H1 (cell line): ENCODE results near the gene CEP85. TPM values are rescaled to one million over a fixed set of nuclear protein-coding genes. Genes with fewer than 3 reads are reported as not detected.

Source experiments
- CTCF ChIA-PET: fragments of 300-600 bp; sonication (Branson Sonifier 250); formaldehyde crosslinking; loops from one replicate; lab custom pipeline; 2021; ENCODE audit not compliant: partially characterized antibody; lab: Charles Lee
- POLR2A ChIA-PET: fragments of 300-600 bp; sonication (Branson Sonifier 250); formaldehyde crosslinking; loops from one replicate; lab custom pipeline; 2021; ENCODE audit warnings: inconsistent platforms; ENCODE audit not compliant: partially characterized antibody; lab: Charles Lee
- DNase-seq, 2 experiments: peaks; one replicate each; pipeline versions ENCODE4 v3.0.0 to v3.0.0-alpha.2; 2010 to 2022; ENCODE audit warnings: low spot score in 2 of 2, low read depth in 1 of 2, mixed read lengths in 1 of 2
- FAIRE-seq: peaks from 2 replicates; lab custom pipeline; 2011; peaks lifted over from hg19 to GRCh38; lab: Jason Lieb, UNC
- H2AFZ ChIP-seq: 2 replicates; pipeline ENCODE4 v1.8.1; 2012; ENCODE audit warnings: low read length, inconsistent platforms
- H2AK5ac ChIP-seq: 2 replicates; pipeline ENCODE4 v1.6.1; 2013; ENCODE audit warnings: low read depth, low read length
- H2BK120ac ChIP-seq: replicated peaks from 2 replicates; pipeline ENCODE3; 2013; ENCODE audit warnings: low read depth, low read length, inconsistent platforms
- H2BK12ac ChIP-seq: 2 replicates; pipeline ENCODE4 v1.6.1; 2013; ENCODE audit warnings: low read depth, low read length
- H2BK15ac ChIP-seq: 2 replicates; pipeline ENCODE4 v1.6.1; 2013; ENCODE audit warnings: low read length
- H2BK20ac ChIP-seq: 2 replicates; pipeline ENCODE4 v1.6.1; 2013; ENCODE audit warnings: low read length
- H2BK5ac ChIP-seq: 2 replicates; pipeline ENCODE4 v1.6.1; 2013; ENCODE audit warnings: low read depth, low read length
- H3K14ac ChIP-seq: 2 replicates; pipeline ENCODE4 v1.6.1; 2013; ENCODE audit warnings: inconsistent platforms; ENCODE audit not compliant: insufficient read length
- H3K18ac ChIP-seq: 2 replicates; pipeline ENCODE4 v1.6.1; 2013; ENCODE audit warnings: low read length; ENCODE audit errors: extremely low read depth
- H3K23ac ChIP-seq: 2 replicates; pipeline ENCODE4 v1.6.1; 2013; ENCODE audit warnings: inconsistent platforms; ENCODE audit not compliant: insufficient read length
- H3K23me2 ChIP-seq: 2 replicates; pipeline ENCODE4 v1.6.1; 2013; ENCODE audit warnings: low read depth, low read length
- H3K27ac ChIP-seq: 2 replicates; pipeline ENCODE4 v1.6.1; 2011; ENCODE audit warnings: low read depth, low read length, inconsistent platforms
- H3K27me3 ChIP-seq, 4 experiments: replicated peaks in 1 of 4; 1 replicate in 1 of 4; 2 replicates in 3 of 4; pipeline versions ENCODE4 v1.6.1 to v1.8.1; 2011 to 2013; ENCODE audit warnings: low read length in 3 of 4, mild to moderate bottlenecking in 3 of 4, inconsistent platforms in 2 of 4, mixed read lengths in 2 of 4, moderate library complexity in 1 of 4; ENCODE audit not compliant: control insufficient read depth in 3 of 4, insufficient read depth in 3 of 4; ENCODE audit errors: extremely low read depth in 1 of 4
- H3K36me3 ChIP-seq, 4 experiments: 2 replicates each; pipeline versions ENCODE4 v1.6.1 to v1.8.1; 2011 to 2013; ENCODE audit warnings: mild to moderate bottlenecking in 4 of 4, low read length in 3 of 4, moderate library complexity in 2 of 4, control low read depth in 1 of 4, inconsistent platforms in 1 of 4; ENCODE audit not compliant: insufficient read depth in 4 of 4, control insufficient read depth in 2 of 4
- H3K4ac ChIP-seq: replicated peaks from 2 replicates; pipeline ENCODE3; 2013; ENCODE audit warnings: low read length, low read depth, mixed read lengths, inconsistent platforms; ENCODE audit not compliant: insufficient read length
- H3K4me1 ChIP-seq, 4 experiments: replicated peaks in 1 of 4; 1 replicate in 1 of 4; 2 replicates in 3 of 4; pipeline versions ENCODE4 v1.6.1 to v1.8.1; 2011 to 2013; ENCODE audit warnings: low read length in 3 of 4, inconsistent platforms in 2 of 4, mixed read lengths in 1 of 4; ENCODE audit not compliant: insufficient read depth in 4 of 4, control insufficient read depth in 3 of 4
- H3K4me2 ChIP-seq, 2 experiments: 2 replicates each; pipeline versions ENCODE4 v1.6.1 to v1.8.1; 2011 to 2013; ENCODE audit warnings: low read depth in 2 of 2, low read length in 2 of 2, control low read depth in 1 of 2, inconsistent platforms in 1 of 2, mild to moderate bottlenecking in 1 of 2; ENCODE audit not compliant: insufficient read depth in 1 of 2
- H3K4me3 ChIP-seq, 4 experiments: fragments of 200-600, 300-600 bp in 1 of 4; sonication (generic), shearing (Covaris generic), sonication (Bioruptor Twin) in 1 of 4; 2 replicates each; pipeline versions ENCODE4 v1.5.1 to v1.8.1; 2011 to 2016; ENCODE audit warnings: low read length in 4 of 4, low read depth in 3 of 4, control low read depth in 2 of 4, inconsistent platforms in 2 of 4, mild to moderate bottlenecking in 2 of 4, mixed read lengths in 1 of 4, moderate library complexity in 1 of 4; ENCODE audit not compliant: insufficient read depth in 2 of 4; ENCODE audit errors: extremely low read depth in 1 of 4
- H3K56ac ChIP-seq: replicated peaks from 2 replicates; pipeline ENCODE3; 2013; ENCODE audit warnings: low read depth, mild to moderate bottlenecking, mixed read lengths, low read length, inconsistent platforms; ENCODE audit not compliant: insufficient read length
- H3K79me1 ChIP-seq: 2 replicates; pipeline ENCODE4 v1.6.1; 2013; ENCODE audit warnings: low read depth, low read length, control low read depth
- H3K79me2 ChIP-seq, 2 experiments: 2 replicates each; pipeline versions ENCODE4 v1.6.1 to v1.8.1; 2012 to 2013; ENCODE audit warnings: low read length in 2 of 2, mild to moderate bottlenecking in 2 of 2, inconsistent platforms in 1 of 2; ENCODE audit not compliant: insufficient read depth in 2 of 2, control insufficient read depth in 1 of 2
- H3K9ac ChIP-seq, 4 experiments: replicated peaks in 1 of 4; 1 replicate in 1 of 4; 2 replicates in 3 of 4; pipeline versions ENCODE4 v1.6.1 to v1.8.1; 2011 to 2013; ENCODE audit warnings: low read depth in 3 of 4, low read length in 3 of 4, control low read depth in 2 of 4, mild to moderate bottlenecking in 2 of 4, moderate library complexity in 2 of 4, inconsistent platforms in 1 of 4; ENCODE audit errors: extremely low read depth in 1 of 4
- H3K9me3 ChIP-seq, 2 experiments: 2 replicates each; pipeline versions ENCODE4 v1.6.1 to v1.8.1; 2012 to 2013; ENCODE audit warnings: mild to moderate bottlenecking in 2 of 2, moderate library complexity in 2 of 2, control low read depth in 1 of 2, inconsistent platforms in 1 of 2, low read depth in 1 of 2, low read length in 1 of 2, mixed read lengths in 1 of 2; ENCODE audit not compliant: insufficient read depth in 2 of 2
- H4K20me1 ChIP-seq, 2 experiments: replicated peaks in 1 of 2; 2 replicates each; pipeline versions ENCODE3 to v1.8.1; 2011 to 2013; ENCODE audit warnings: inconsistent platforms in 2 of 2, low read length in 2 of 2, mild to moderate bottlenecking in 1 of 2; ENCODE audit not compliant: insufficient read depth in 2 of 2, control insufficient read depth in 1 of 2
- H4K5ac ChIP-seq: 2 replicates; pipeline ENCODE4 v1.6.1; 2013; ENCODE audit warnings: low read length, low read depth, mixed read lengths, inconsistent platforms; ENCODE audit not compliant: insufficient read length
- H4K8ac ChIP-seq: 2 replicates; pipeline ENCODE4 v1.8.0; 2013; ENCODE audit warnings: mild to moderate bottlenecking, moderate library complexity, low read length, inconsistent platforms; ENCODE audit not compliant: insufficient read depth; ENCODE audit errors: extremely low read depth
- H4K91ac ChIP-seq: replicated peaks from 2 replicates; pipeline ENCODE3; 2013; ENCODE audit warnings: low read length, mixed read lengths, inconsistent platforms; ENCODE audit not compliant: insufficient read length
- CHD1 ChIP-seq: IDR thresholded peaks from 2 replicates; pipeline ENCODE4 v1.6.1; 2012; ENCODE audit warnings: low read depth, low read length, improper control_type of control experiment
- JUND ChIP-seq: IDR thresholded peaks from 2 replicates; pipeline ENCODE4 v1.6.1; 2011; ENCODE audit warnings: mild to moderate bottlenecking, improper control_type of control experiment, low read length
- NRF1 ChIP-seq: IDR thresholded peaks from 2 replicates; pipeline ENCODE4 v1.6.1; 2011; ENCODE audit warnings: mild to moderate bottlenecking, low read depth, low read length, improper control_type of control experiment
- RNF2 ChIP-seq: fragments of 200-900, 300-1000 bp; sonication (generic); IDR thresholded peaks from 2 replicates; pipeline ENCODE4 v1.7.1; 2016; ENCODE audit warnings: borderline replicate concordance, low read depth, mild to moderate bottlenecking, antibody characterized with exemption, low read length; ENCODE audit not compliant: poor library complexity, severe bottlenecking; ENCODE audit errors: missing control alignments
- SIX5 ChIP-seq: IDR thresholded peaks from 2 replicates; pipeline ENCODE4 v1.6.1; 2011; ENCODE audit warnings: mild to moderate bottlenecking, low read depth, low read length
- SP2 ChIP-seq: IDR thresholded peaks from 2 replicates; pipeline ENCODE4 v1.6.1; 2012; ENCODE audit warnings: mild to moderate bottlenecking, low read length, inconsistent platforms
- SP4 ChIP-seq: IDR thresholded peaks from 2 replicates; pipeline ENCODE4 v1.6.1; 2012; ENCODE audit warnings: low read length, inconsistent platforms
- SRF ChIP-seq: IDR thresholded peaks from 2 replicates; pipeline ENCODE4 v1.6.1; 2011; ENCODE audit warnings: mild to moderate bottlenecking, low read depth, low read length, moderate library complexity
- YY1 ChIP-seq: IDR thresholded peaks from 2 replicates; pipeline ENCODE4 v1.6.1; 2011; ENCODE audit warnings: low read depth, mild to moderate bottlenecking, low read length
- ZNF274 ChIP-seq: IDR thresholded peaks from 2 replicates; pipeline ENCODE4 v1.7.0; 2012; ENCODE audit warnings: low read length, borderline replicate concordance; ENCODE audit errors: extremely low read depth
- WGBS, 2 experiments: shearing (Covaris generic) in 1 of 2; methylation state at CpG; one replicate each; pipeline versions ENCODE4 v1.1.6 to v1.1.7; 2013 to 2015; ENCODE audit warnings: low lambda C conversion rate in 2 of 2, mixed read lengths in 2 of 2, inconsistent platforms in 1 of 2, low coverage in 1 of 2, missing lambda C conversion rate in 1 of 2; ENCODE audit not compliant: insufficient replicate concordance in 2 of 2, insufficient coverage in 1 of 2, insufficient read length in 1 of 2; ENCODE audit errors: extremely low coverage in 1 of 2, missing lambda C conversion rate in 1 of 2; 5-methylcytosine and 5-hydroxymethylcytosine counted together
- polyA plus RNA-seq, 7 experiments: library from polyadenylated mRNA; depleted of rRNA in 3 of 7; stranded (reverse) in 5 of 7; unstranded in 2 of 7; fragments of >200 nt in 5 of 7; fragments of 200-250 nt in 2 of 7; gene quantifications; 1 replicate in 5 of 7; 2 replicates in 1 of 7; 4 replicates in 1 of 7; pipeline versions ENCODE4 v1.2.1 to v1.2.3, GENCODE V29; 2011 to 2013; ENCODE audit warnings: missing spikeins in 2 of 7, mixed read lengths in 2 of 7
- total RNA-seq: library from RNA; stranded (reverse); fragmentation: NEBNext Ultra II Directional; extraction: Animal tissue kit (Norgen Biotek cat#: 25700); gene quantifications from 2 replicates; pipeline ENCODE4 v1.2.1, GENCODE V29; 2021
- TF ChIP-seq, protein P1 (sequence below): IDR thresholded peaks from 2 replicates; pipeline ENCODE4 v1.6.1; 2011; ENCODE audit warnings: low read depth, mild to moderate bottlenecking, low read length; ENCODE audit not compliant: insufficient read depth
- TF ChIP-seq, protein P2 (sequence below): IDR thresholded peaks from 2 replicates; pipeline ENCODE4 v1.6.1; 2012; ENCODE audit warnings: low read length, inconsistent platforms

CEP85 gene
- total and polyA plus RNA-seq, 2 of the 8 experiments (the other 6 are each of a cell fraction or from before 2014, with no cell fraction given), result 40.4 to 43.7 TPM

DNA sequence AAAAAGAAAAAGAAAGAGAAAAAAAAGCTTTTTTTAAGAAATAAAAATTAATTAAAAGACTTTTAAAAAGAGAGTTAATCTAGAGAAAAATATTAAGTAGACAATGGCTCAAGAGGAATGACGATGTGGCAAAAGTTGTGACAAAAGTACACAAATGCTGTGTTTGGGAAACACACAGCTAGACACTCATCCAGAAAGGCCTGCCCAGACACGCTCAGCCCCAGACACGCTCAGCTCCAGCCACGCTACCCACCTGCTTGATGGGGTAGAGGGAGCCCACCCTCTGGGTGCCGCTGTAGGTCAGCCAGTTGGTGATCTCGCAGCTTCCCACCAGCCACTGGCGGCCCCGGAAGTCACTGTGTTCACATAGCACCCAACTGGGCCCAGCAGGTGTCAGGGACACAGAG, 94.0 kb downstream of the CEP85 start:
- no peak overlapping the region for H2AFZ ChIP-seq
- H3K14ac ChIP-seq, result no peak overlapping the region
- H3K4me3 ChIP-seq, result no peak overlapping the region
- H2BK20ac ChIP-seq, result no peak overlapping the region
- H3K4me1 ChIP-seq, result no peaks in the 10 kb centered on the region
- H4K8ac ChIP-seq, result no peak overlapping the region
- no peaks in the 10 kb centered on the region for H3K79me1 ChIP-seq
- H3K9me3 ChIP-seq, result no peaks in the 10 kb centered on the region
- no peak overlapping the region for H3K23ac ChIP-seq
- ChIA-PET CTCF (interaction anchor here (0.7 to 57.0 kb wide), 6 partner anchors 9 to 35 kb away, joined by 3 to 1530 read pairs (median 6); partner anchors contain the start of genes CD52, SH3BGRL3 and UBXN11), POLR2A (interaction anchor here (1.2 to 1.5 kb wide), 3 partner anchors 13 to 102 kb away, joined by 3 to 5 read pairs (median 3); no protein-coding TSS in a partner anchor)
- peak overlapping the region; percentile 20; the same call in 1 of the 2 replicates for H3K27ac ChIP-seq
- H3K56ac ChIP-seq, result no peak overlapping the region
- H3K79me2 ChIP-seq, result no peaks in the 10 kb centered on the region
- no peak overlapping the region for H4K5ac ChIP-seq
- H3K36me3 ChIP-seq, result peaks cover 5 to 27% (median 25%) of the 10 kb centered on the region in 4 experiments; a peak in 6 of 8 replicates
- no peak for DNase-seq
- no peak overlapping the region for H2BK15ac ChIP-seq
- no peak overlapping the region for H4K91ac ChIP-seq
- 0 out of 2 replicates have a peak overlapping the region, but pooled peaks have one; percentile 35 for H2BK5ac ChIP-seq
- H2BK120ac ChIP-seq, result no peak overlapping the region
- no peak overlapping the region; the same call in 1 of the 2 replicates for H3K18ac ChIP-seq
- H3K4me2 ChIP-seq, result no peak overlapping the region
- no peak overlapping the region for H3K4ac ChIP-seq
- WGBS, 2 experiments, result 80% methylated on average over 8 of the region's 8 CpGs; no CpG with 5 or more reads in 1 of the 2 experiments
- no peaks in the 10 kb centered on the region for H3K27me3 ChIP-seq
- TF ChIP-seq SP2 (no peak), ZNF274 (no peak), CHD1 (no peak), SRF (no peak), YY1 (no peak), JUND (no peak), NRF1 (no peak), SP4 (no peak), RNF2 (no peak), SIX5 (no peak)
- TF ChIP-seq, protein P1, sequence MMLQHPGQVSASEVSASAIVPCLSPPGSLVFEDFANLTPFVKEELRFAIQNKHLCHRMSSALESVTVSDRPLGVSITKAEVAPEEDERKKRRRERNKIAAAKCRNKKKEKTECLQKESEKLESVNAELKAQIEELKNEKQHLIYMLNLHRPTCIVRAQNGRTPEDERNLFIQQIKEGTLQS, result no peak
- TF ChIP-seq, protein P2, sequence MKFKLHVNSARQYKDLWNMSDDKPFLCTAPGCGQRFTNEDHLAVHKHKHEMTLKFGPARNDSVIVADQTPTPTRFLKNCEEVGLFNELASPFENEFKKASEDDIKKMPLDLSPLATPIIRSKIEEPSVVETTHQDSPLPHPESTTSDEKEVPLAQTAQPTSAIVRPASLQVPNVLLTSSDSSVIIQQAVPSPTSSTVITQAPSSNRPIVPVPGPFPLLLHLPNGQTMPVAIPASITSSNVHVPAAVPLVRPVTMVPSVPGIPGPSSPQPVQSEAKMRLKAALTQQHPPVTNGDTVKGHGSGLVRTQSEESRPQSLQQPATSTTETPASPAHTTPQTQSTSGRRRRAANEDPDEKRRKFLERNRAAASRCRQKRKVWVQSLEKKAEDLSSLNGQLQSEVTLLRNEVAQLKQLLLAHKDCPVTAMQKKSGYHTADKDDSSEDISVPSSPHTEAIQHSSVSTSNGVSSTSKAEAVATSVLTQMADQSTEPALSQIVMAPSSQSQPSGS, result no peak
- H4K20me1 ChIP-seq, result peaks cover 0 to 2% of the 10 kb centered on the region in 2 experiments
- H3K23me2 ChIP-seq, result no peaks in the 10 kb centered on the region
- no peak overlapping the region for H2BK12ac ChIP-seq
- FAIRE-seq, result no peak
- H3K9ac ChIP-seq, result no peak overlapping the region
- no peak overlapping the region for H2AK5ac ChIP-seq
